ENCODE measurements around the gene USP36.
"Not testable (repeated sequence)": the region's sequence is repeated elsewhere in the genome, so short reads cannot be mapped to it uniquely, and the experiment has no call there.

The USP36 gene

DNA sequence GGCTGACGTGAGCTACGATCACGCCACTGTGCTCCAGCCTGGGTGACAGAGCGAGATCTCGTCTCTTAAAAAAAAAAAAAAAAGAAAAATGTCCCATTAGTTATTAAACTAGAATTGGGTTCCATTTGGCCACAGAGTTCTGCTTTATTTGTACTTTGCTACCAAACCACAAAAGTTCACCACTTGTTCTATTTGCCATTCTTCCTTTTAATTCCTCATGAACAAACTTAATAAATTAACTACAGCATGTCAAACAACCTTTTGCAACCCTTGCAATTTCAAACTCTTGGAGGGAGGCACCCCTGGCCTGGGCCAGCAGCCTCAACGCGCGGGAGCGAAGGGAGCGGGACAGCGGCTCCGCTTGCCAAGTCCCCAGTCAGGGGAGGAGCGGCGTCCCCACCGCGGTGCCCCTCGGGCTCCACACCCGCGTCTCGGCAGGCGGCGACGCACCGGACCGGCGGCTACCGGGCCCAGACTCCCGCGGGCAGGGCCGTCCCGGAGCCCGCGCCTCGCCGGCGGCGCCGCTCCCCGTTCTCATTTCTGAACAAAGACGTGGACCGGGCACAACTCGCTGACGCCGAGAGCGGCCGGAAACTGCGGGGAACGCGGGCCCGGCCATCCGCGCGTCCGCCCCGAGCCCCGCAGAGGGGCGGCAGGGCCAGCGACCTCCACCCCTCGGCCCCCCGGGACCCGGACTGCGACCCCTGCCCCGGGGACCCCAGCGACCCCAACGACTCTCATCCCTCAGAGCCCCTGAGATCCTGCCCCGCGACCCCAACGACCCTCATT lies 59.3 kb downstream of the USP36 start:
- peak overlapping the region; percentile 50 for H3K4me3 ChIP-seq (ENCODE audit: low read length)
- H3K27me3 ChIP-seq (ENCODE audit: control insufficient read depth, insufficient read depth, low read length), result no peaks in the 10 kb centered on the region
- peaks cover 14% of the 10 kb centered on the region for H3K4me1 ChIP-seq (ENCODE audit: control insufficient read depth, insufficient read depth, low read length)

DNA sequence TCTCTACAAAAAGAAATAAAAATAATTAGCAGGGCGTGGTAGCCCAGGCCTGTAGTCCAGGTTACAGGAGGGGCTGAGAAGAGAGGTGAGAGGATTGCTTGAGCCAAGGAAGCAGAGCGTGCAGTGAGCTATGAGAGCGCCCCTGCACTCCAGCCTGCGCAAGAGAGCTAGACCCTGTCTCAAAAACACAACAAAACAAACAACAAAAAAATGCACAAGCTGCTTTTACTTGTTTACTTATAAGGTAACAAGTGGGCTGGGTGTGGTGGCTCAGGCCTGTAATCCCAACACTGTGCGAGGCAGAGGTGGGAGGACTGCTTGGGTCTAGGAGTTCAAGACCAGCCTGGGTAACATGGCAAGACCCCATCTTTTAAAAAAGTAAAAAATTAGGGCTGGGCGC lies 60.3 kb downstream of the USP36 start:
- Histone ChIP-seq H3K4me1 (ENCODE audit: control insufficient read depth, insufficient read depth, low read length) (peaks cover 14% of the 10 kb centered on the region), H3K36me3 (ENCODE audit: control insufficient read depth, insufficient read depth, low read length) (no peaks in the 10 kb centered on the region), H3K9me3 (ENCODE audit: control insufficient read depth, low read length) (no peaks in the 10 kb centered on the region), H3K4me3 (ENCODE audit: low read length) (no peak overlapping the region), H3K9ac (ENCODE audit: low read length) (peak overlapping the region; percentile 63), H3K27me3 (ENCODE audit: control insufficient read depth, insufficient read depth, low read length) (no peaks in the 10 kb centered on the region)

More for the DNA sequence above, 59.3 kb downstream of the USP36 start:
- Histone ChIP-seq H3K9me3 (ENCODE audit: control insufficient read depth, low read length) (no peaks in the 10 kb centered on the region), H3K9ac (ENCODE audit: low read length) (peak overlapping the region; percentile 76), H3K36me3 (ENCODE audit: control insufficient read depth, insufficient read depth, low read length) (no peaks in the 10 kb centered on the region)

DNA sequence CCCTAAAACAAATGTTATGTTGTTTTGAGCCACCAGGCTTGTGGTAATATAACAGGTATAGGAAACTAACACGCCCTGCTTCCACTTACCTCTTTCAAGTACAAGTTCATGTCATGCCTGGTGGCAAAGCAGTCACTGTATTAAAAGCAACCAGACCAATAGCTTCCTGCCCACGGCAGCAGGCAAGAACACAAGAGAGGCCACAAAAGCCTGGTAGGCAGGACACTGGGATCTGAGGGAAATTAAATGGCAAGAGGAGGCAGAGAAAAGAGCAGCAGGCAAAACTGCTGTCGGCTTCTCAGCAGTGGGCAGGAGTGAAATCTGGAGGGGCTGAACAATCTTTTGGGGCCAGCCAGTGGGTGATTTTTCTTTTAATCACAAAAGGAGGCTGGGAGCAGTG lies 60.8 kb downstream of the USP36 start:
- H3K9me3 ChIP-seq (ENCODE audit: control insufficient read depth, low read length), result no peaks in the 10 kb centered on the region
- H3K36me3 ChIP-seq (ENCODE audit: control insufficient read depth, insufficient read depth, low read length), result no peaks in the 10 kb centered on the region
- no peak overlapping the region for H3K4me3 ChIP-seq (ENCODE audit: low read length)
- H3K27me3 ChIP-seq (ENCODE audit: control insufficient read depth, insufficient read depth, low read length), result no peaks in the 10 kb centered on the region
- H3K9ac ChIP-seq (ENCODE audit: low read length), result peak overlapping the region; percentile 63
- peaks cover 14% of the 10 kb centered on the region for H3K4me1 ChIP-seq (ENCODE audit: control insufficient read depth, insufficient read depth, low read length)

DNA sequence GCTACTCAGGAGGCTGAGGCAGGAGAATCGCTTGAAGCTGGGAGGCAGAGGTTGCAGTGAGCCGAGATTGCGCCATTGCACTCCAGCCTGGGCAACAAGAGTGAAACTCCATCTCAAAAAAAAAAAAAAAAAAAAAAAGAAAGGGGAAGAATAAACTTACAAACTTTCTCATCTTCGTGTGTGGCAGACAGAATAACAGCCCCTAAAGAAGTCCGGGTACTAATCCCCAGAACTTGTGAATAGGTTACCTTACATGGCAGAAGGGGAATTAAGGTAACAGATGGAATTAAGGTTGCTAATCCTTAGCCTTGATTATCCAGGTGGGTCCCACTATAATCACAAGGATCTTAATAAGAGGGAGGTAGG lies 61.3 kb downstream of the USP36 start:
- not testable (repeated sequence) for H3K9me3 ChIP-seq (ENCODE audit: control insufficient read depth, low read length); H3K36me3 ChIP-seq (ENCODE audit: control insufficient read depth, insufficient read depth, low read length); H3K4me3 ChIP-seq (ENCODE audit: low read length); H3K27me3 ChIP-seq (ENCODE audit: control insufficient read depth, insufficient read depth, low read length)
- H3K4me1 ChIP-seq (ENCODE audit: control insufficient read depth, insufficient read depth, low read length), result peaks cover 14% of the 10 kb centered on the region
- H3K9ac ChIP-seq (ENCODE audit: low read length), result peak overlapping the region; percentile 35

DNA sequence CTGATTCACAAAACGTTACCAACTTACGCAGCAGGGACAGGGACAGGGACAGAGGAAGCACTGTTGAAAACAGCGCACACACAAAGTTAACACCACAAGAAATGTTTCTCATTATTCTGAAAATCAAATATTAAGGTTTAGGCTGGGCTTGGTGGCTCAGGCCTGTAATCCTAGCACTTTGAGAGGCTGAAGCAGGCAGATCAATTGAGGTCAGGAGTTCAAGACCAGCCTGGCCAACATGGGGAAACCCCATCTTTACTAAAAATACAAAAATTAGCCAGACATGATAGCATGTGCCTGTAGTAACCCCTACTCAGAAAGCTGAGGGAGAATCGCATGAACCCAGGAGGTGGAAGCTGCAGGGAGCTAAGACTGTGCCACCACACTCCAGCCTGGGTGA lies 62.7 kb downstream of the USP36 start:
- Histone ChIP-seq H3K4me3 (ENCODE audit: low read length) (no peak overlapping the region), H3K4me1 (ENCODE audit: control insufficient read depth, insufficient read depth, low read length) (peaks cover 14% of the 10 kb centered on the region), H3K36me3 (ENCODE audit: control insufficient read depth, insufficient read depth, low read length) (no peaks in the 10 kb centered on the region)

DNA sequence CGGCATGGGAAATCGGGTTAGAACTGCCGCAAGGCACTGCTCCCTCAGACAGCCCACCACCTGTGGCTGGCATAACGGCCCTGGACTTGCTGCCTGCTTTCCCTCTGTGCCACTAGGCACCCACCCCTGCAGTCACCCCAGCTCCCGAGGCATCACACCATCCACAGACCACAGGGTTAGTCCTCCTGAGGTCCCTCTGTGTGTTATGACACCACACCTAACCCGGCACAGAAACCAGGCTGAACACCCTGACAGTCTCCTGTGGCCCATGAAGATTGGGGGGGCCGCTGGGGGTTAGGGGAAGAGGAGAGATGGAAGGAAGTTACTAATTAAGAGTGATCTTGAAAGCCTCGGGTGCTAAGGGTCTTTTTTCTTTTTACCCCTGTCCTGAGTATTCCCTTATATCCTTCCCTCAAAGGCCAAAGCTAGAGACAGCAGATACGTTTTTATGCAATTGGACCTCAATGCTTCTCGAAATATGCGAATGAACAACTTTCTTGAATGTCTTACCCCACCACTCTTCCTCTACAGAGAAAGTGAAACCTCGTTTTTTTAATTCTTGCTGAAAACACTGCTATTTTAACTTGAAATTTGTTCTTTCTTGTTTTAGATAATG lies 65.5 kb downstream of the USP36 start:
- Histone ChIP-seq H3K4me1 (ENCODE audit: control insufficient read depth, insufficient read depth, low read length) (peaks cover 8% of the 10 kb centered on the region), H3K36me3 (ENCODE audit: control insufficient read depth, insufficient read depth, low read length) (no peaks in the 10 kb centered on the region), H3K9me3 (ENCODE audit: control insufficient read depth, low read length) (no peaks in the 10 kb centered on the region), H3K27me3 (ENCODE audit: control insufficient read depth, insufficient read depth, low read length) (no peaks in the 10 kb centered on the region), H3K4me3 (ENCODE audit: low read length) (no peak overlapping the region), H3K9ac (ENCODE audit: low read length) (peak overlapping the region; percentile 15)

More for the DNA sequence above, 62.7 kb downstream of the USP36 start:
- Histone ChIP-seq H3K27me3 (ENCODE audit: control insufficient read depth, insufficient read depth, low read length) (no peaks in the 10 kb centered on the region), H3K9ac (ENCODE audit: low read length) (no peak overlapping the region), H3K9me3 (ENCODE audit: control insufficient read depth, low read length) (no peaks in the 10 kb centered on the region)

DNA sequence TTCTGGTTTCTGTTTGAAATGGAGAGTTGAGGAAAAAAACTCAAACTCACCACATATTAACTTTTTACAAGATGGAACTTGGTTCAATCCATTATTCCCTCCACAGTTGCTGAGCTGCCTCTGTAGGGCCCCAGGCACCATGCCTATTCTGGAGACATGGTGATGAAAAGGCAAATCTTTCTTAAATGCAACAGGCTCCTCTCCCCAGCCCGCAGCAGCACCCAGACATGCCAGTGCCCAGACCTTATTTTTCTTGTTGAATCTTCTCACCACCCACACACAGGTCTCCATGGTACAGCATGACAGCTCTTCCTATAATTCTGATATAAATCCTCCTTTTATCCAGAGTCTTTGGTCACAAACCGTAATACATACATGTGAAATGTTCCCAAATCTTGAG lies 66.2 kb downstream of the USP36 start:
- Histone ChIP-seq H3K36me3 (ENCODE audit: control insufficient read depth, insufficient read depth, low read length) (no peaks in the 10 kb centered on the region), H3K4me1 (ENCODE audit: control insufficient read depth, insufficient read depth, low read length) (peaks cover 1% of the 10 kb centered on the region), H3K9ac (ENCODE audit: low read length) (no peak overlapping the region), H3K4me3 (ENCODE audit: low read length) (no peak overlapping the region), H3K27me3 (ENCODE audit: control insufficient read depth, insufficient read depth, low read length) (no peaks in the 10 kb centered on the region), H3K9me3 (ENCODE audit: control insufficient read depth, low read length) (no peaks in the 10 kb centered on the region)

DNA sequence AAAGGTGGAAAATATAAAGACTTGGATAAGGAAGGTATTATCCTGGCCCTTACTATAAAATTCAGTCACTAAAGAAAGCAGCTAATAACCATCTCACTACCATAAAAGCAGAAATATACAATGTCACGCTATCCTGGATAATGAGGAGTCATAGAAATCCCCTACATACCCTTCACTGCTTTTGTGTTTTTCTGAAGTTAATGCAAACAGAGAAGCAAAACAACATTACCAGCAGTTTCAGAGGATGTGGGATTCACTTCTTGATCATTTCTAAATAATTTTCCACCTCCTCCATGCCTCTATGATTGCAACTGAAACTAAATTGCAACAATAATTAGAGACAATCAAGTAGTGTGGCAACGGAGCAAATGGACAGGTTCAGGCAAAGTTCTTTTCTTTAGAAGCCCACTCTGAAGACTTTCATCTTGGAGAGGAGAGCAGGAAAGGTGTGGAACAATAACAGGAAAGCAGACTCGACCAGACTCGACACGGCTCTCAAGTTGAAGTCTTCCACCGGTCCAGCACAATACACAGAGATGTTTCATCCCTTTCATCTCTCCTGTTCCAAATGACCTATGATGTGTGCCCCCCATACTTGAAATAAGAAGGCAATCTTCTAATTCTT lies 68.7 kb downstream of the USP36 start:
- Histone ChIP-seq H3K9me3 (ENCODE audit: control insufficient read depth, low read length) (no peaks in the 10 kb centered on the region), H3K36me3 (ENCODE audit: control insufficient read depth, insufficient read depth, low read length) (no peaks in the 10 kb centered on the region), H3K27me3 (ENCODE audit: control insufficient read depth, insufficient read depth, low read length) (no peaks in the 10 kb centered on the region), H3K4me1 (ENCODE audit: control insufficient read depth, insufficient read depth, low read length) (peaks cover 7% of the 10 kb centered on the region), H3K9ac (ENCODE audit: low read length) (no peak overlapping the region), H3K4me3 (ENCODE audit: low read length) (no peak overlapping the region)

DNA sequence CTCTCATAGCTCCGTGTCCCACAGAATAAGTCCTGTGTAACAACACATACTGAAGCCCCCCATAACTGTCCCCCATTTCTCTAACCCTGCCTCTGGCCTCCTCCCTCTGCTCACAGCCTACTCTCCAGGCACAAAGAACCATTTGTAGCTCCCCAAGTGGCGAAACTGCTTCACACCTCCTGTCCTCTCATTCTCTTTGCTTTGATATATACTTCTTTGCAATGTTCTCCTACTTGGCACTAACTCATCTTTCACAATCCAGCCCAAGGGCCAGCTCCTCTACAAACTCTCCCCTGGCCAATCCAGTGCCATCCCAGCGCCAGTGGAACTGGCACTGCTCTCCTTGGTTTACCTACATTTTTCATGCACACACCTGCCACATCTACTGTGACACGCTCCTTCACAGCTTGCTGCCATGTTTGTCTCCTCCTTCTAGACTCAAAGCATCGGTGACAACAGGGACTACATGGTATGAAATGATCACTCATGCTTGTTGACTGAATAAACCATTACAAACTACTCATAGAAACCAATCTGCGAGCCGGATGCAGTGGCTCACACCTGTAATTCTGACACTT lies 71.3 kb downstream of the USP36 start:
- Histone ChIP-seq H3K9me3 (ENCODE audit: control insufficient read depth, low read length) (no peaks in the 10 kb centered on the region), H3K9ac (ENCODE audit: low read length) (no peak overlapping the region), H3K36me3 (ENCODE audit: control insufficient read depth, insufficient read depth, low read length) (no peaks in the 10 kb centered on the region), H3K4me1 (ENCODE audit: control insufficient read depth, insufficient read depth, low read length) (peaks cover 18% of the 10 kb centered on the region), H3K27me3 (ENCODE audit: control insufficient read depth, insufficient read depth, low read length) (no peaks in the 10 kb centered on the region), H3K4me3 (ENCODE audit: low read length) (no peak overlapping the region)

DNA sequence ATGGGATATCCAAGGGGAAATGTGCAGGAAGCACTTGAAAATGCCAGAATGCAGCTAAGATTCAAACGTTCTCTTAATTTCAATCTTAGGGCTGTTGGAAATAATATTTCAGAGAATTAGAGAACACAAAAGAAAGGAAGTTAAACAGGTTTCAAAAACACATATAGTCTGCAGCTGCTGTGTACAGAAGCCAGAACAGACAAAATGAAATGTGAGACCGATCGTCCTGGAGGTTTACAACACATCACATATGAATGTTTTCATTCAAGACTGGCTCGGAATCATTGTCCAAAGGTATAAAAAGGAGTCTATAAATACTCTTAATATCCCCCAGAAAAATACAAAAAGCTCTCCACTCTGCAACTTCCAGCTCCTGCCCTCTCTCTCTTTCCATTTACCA lies 72.8 kb downstream of the USP36 start:
- Histone ChIP-seq H3K9me3 (ENCODE audit: control insufficient read depth, low read length) (no peaks in the 10 kb centered on the region), H3K27me3 (ENCODE audit: control insufficient read depth, insufficient read depth, low read length) (no peaks in the 10 kb centered on the region), H3K36me3 (ENCODE audit: control insufficient read depth, insufficient read depth, low read length) (no peaks in the 10 kb centered on the region), H3K9ac (ENCODE audit: low read length) (no peak overlapping the region), H3K4me1 (ENCODE audit: control insufficient read depth, insufficient read depth, low read length) (peaks cover 18% of the 10 kb centered on the region), H3K4me3 (ENCODE audit: low read length) (no peak overlapping the region)

DNA sequence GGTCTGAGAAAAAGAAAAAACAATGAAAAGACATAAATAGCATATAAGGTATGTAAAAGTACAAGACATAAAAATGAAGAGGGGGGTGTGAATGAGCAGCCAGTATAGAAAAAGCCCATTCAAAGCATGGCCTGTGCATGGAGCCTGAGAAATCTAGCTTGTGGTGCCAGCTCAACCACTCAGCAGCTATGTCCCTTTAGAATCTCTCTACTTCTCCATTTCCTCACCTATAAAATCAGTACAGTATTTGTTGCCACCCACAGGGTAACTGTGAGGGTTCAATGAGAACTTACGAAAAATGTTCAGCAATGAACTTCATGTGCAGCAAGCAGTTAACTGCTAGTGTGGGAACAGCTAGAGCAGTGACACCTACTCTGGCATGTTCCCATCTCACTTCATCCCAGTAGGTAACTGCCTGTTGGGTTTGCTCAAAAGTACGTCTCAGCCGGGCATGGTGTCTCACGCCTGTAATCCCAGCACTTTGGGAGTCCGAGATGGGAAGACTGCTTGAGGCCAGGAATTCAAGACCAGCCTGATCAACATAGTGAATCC lies 73.8 kb downstream of the USP36 start:
- H3K9me3 ChIP-seq (ENCODE audit: control insufficient read depth, low read length), result no peaks in the 10 kb centered on the region
- H3K27me3 ChIP-seq (ENCODE audit: control insufficient read depth, insufficient read depth, low read length), result no peaks in the 10 kb centered on the region
- H3K36me3 ChIP-seq (ENCODE audit: control insufficient read depth, insufficient read depth, low read length), result no peaks in the 10 kb centered on the region
- H3K9ac ChIP-seq (ENCODE audit: low read length), result no peak overlapping the region
- no peak overlapping the region for H3K4me3 ChIP-seq (ENCODE audit: low read length)
- peaks cover 18% of the 10 kb centered on the region for H3K4me1 ChIP-seq (ENCODE audit: control insufficient read depth, insufficient read depth, low read length)

DNA sequence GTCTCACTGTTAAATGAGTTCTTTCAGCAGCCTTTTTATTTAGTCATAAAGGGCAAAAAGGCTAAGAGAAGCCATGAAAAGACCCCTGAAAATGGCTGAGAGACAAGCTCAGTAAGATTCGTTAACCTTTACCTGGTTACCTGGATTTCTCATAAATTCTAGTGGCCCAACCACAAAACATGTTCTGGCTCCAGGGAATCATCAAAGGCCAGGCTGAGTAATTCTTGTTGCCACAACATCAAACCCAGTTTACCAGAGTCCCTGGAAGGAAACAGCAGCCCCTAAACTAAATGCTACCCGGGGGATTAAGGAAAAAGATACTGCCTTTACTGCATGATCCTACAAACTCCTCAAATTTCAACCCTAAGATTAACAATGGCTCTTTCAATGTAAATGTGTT lies 74.4 kb downstream of the USP36 start:
- peaks cover 18% of the 10 kb centered on the region for H3K4me1 ChIP-seq (ENCODE audit: control insufficient read depth, insufficient read depth, low read length)
- no peak overlapping the region for H3K4me3 ChIP-seq (ENCODE audit: low read length)
- no peak overlapping the region for H3K9ac ChIP-seq (ENCODE audit: low read length)
- H3K27me3 ChIP-seq (ENCODE audit: control insufficient read depth, insufficient read depth, low read length), result no peaks in the 10 kb centered on the region
- H3K9me3 ChIP-seq (ENCODE audit: control insufficient read depth, low read length), result no peaks in the 10 kb centered on the region
- H3K36me3 ChIP-seq (ENCODE audit: control insufficient read depth, insufficient read depth, low read length), result no peaks in the 10 kb centered on the region
